SKM-1 treated with dmso at 0.1 percent for 144 hours (cell line): ENCODE data around the gene FAM131A.

Source experiments
- DNase-seq: peaks from one replicate; lab custom pipeline; 2025; ENCODE audit not compliant: unreplicated experiment; lab: John Stamatoyannopoulos, UW

The FAM131A gene

GRCh38 chr3:184373422-184373821, 36.0 kb downstream of the FAM131A start:
- DNase-seq = no peak

GRCh38 chr3:184375747-184376461, 38.5 kb downstream of the FAM131A start:
- DNase-seq = no peak

GRCh38 chr3:184377374-184377773, 40.0 kb downstream of the FAM131A start:
- no peak for DNase-seq

GRCh38 chr3:184377882-184378445, 40.6 kb downstream of the FAM131A start, which contains the start of gene THPO:
Gene THPO (minus strand): TSS chr3:184378207. CDS start chr3:184376259, 1,948 bp downstream.
- no peak for DNase-seq

- DNase-seq = no peak
Measured at GRCh38 chr3:184378651-184379357, 41.4 kb downstream of the FAM131A start.

GRCh38 chr3:184379358-184380184, 42.2 kb downstream of the FAM131A start, which contains the start of gene CHRD:
Gene CHRD (plus strand): TSS chr3:184380054. CDS start chr3:184380319, 265 bp downstream.
- no peak for DNase-seq

- no peak for DNase-seq
Measured at GRCh38 chr3:184380185-184380626, 42.8 kb downstream of the FAM131A start.

GRCh38 chr3:184380627-184381260, 43.3 kb downstream of the FAM131A start:
- DNase-seq = no peak

- DNase-seq = no peak
Measured at GRCh38 chr3:184381261-184382224, 44.1 kb downstream of the FAM131A start.

- DNase-seq = no peak
Measured at GRCh38 chr3:184382326-184383032, 45.1 kb downstream of the FAM131A start.

GRCh38 chr3:184383033-184383740, 45.8 kb downstream of the FAM131A start:
- DNase-seq = no peak

GRCh38 chr3:184384342-184384741, 46.9 kb downstream of the FAM131A start:
- DNase-seq = no peak

GRCh38 chr3:184384856-184385422, 47.5 kb downstream of the FAM131A start:
- DNase-seq = no peak

- DNase-seq = no peak
Measured at GRCh38 chr3:184386047-184386806, 48.8 kb downstream of the FAM131A start.

- DNase-seq = no peak
Measured at GRCh38 chr3:184387174-184387714, 49.8 kb downstream of the FAM131A start.

- no peak for DNase-seq
Measured at GRCh38 chr3:184388164-184388935, 51.0 kb downstream of the FAM131A start.
